Uterus (tissue), 4 donors: Measurements from ENCODE around the gene ZC3H7B. TPM values are rescaled to one million over a fixed set of nuclear protein-coding genes. Genes with fewer than 3 reads are reported as not detected.

Experiments used
- DNase-seq, 2 donors: peaks; one replicate each; pipeline ENCODE4 v3.0.0-alpha.2; 2019 to 2020
- H3K27ac ChIP-seq, 2 donors: fragments of 200-600 bp; sonication (generic); 1 replicate in 1 of 2; 2 replicates in 1 of 2; pipeline ENCODE4 v1.5.1; 2016 to 2018
- H3K27me3 ChIP-seq, 2 donors: fragments of 200-600 bp; sonication (generic); one replicate each; pipeline ENCODE4 v1.5.1; 2018 to 2019; ENCODE audit warnings: control low read depth in 1 of 2
- H3K36me3 ChIP-seq, 2 donors: fragments of 200-600 bp; sonication (generic); one replicate each; pipeline ENCODE4 v1.5.1; 2019; ENCODE audit warnings: control low read depth in 1 of 2
- H3K4me1 ChIP-seq, 2 donors: fragments of 200-600 bp; sonication (generic); one replicate each; pipeline ENCODE4 v1.5.1; 2018 to 2019; ENCODE audit warnings: control low read depth in 1 of 2
- H3K4me3 ChIP-seq, 2 donors: fragments of 200-600 bp; sonication (generic); 1 replicate in 1 of 2; 2 replicates in 1 of 2; pipeline ENCODE4 v1.5.1; 2018 to 2019; ENCODE audit warnings: mild to moderate bottlenecking in 1 of 2
- H3K9me3 ChIP-seq, 2 donors: fragments of 200-600 bp; sonication (generic); one replicate each; pipeline ENCODE4 v1.5.1; 2019; ENCODE audit warnings: control low read depth in 1 of 2
- POLR2A ChIP-seq, 2 donors: fragments of 450-650 bp; IDR thresholded peaks; one replicate each; pipeline ENCODE4 v1.6.1; 2016; ENCODE audit warnings: antibody characterized with exemption in 2 of 2, mild to moderate bottlenecking in 1 of 2, moderate library complexity in 1 of 2
- intact Hi-C: fragments of 100-400 bp; cut with DNase I; formaldehyde crosslinking; loops from one replicate; pipeline ENCODE4 v1.15.1; 2023; ENCODE audit warnings: low total_unique reads
- total RNA-seq, 4 donors: library from RNA; depleted of rRNA in 3 of 4; stranded (reverse); fragments of >200 nt in 3 of 4; gene quantifications; one replicate each; pipeline versions ENCODE4 v1.1.0 to v1.2.4, GENCODE V29; 2014 to 2023
- TF ChIP-seq, protein P1 (sequence below), 4 experiments: fragments of 200-600 bp in 2 of 4; fragments of 450-650 bp in 2 of 4; sonication (generic) in 2 of 4; IDR thresholded peaks; one replicate each; pipeline ENCODE4 v1.5.1; 2016 to 2019; ENCODE audit warnings: antibody characterized with exemption in 4 of 4, mild to moderate bottlenecking in 2 of 4, moderate library complexity in 1 of 4
- donor health status: DM: yes; HTN: yes; CAD: no.

ZC3H7B gene
- total RNA-seq, 4 donors from 2014 or later, result 14.1 to 74.1 (median 28.2) TPM

DNA sequence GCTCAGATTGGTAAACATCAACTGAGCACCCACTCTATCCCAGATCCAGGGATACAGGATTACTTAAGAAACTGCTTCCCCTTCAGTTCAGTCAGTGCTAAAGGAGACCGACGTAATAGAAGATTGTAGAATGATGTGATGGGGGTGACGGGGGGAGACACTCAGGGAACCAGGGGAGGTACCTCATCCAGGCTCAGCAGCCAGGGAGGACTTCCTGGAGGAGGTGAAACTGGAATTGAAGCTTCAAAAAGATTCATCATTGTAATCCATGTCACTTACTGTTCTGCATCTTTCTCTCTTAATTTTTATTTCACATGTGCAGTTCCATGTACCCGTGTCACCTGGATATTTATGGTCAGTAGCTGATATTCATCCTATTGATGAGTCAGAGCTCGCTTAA is 61.3 kb downstream of the ZC3H7B start:
- Histone ChIP-seq H3K27me3 (no peaks in the 10 kb centered on the region), H3K27ac (no peak overlapping the region), H3K4me3 (no peak overlapping the region), H3K36me3 (no peaks in the 10 kb centered on the region), H3K9me3 (no peaks in the 10 kb centered on the region), H3K4me1 (peaks cover 4% of the 10 kb centered on the region in 2 donors)
- TF ChIP-seq POLR2A (IDR thresholded peaks at IDR 0.05), result no peak
- TF ChIP-seq, protein P1, sequence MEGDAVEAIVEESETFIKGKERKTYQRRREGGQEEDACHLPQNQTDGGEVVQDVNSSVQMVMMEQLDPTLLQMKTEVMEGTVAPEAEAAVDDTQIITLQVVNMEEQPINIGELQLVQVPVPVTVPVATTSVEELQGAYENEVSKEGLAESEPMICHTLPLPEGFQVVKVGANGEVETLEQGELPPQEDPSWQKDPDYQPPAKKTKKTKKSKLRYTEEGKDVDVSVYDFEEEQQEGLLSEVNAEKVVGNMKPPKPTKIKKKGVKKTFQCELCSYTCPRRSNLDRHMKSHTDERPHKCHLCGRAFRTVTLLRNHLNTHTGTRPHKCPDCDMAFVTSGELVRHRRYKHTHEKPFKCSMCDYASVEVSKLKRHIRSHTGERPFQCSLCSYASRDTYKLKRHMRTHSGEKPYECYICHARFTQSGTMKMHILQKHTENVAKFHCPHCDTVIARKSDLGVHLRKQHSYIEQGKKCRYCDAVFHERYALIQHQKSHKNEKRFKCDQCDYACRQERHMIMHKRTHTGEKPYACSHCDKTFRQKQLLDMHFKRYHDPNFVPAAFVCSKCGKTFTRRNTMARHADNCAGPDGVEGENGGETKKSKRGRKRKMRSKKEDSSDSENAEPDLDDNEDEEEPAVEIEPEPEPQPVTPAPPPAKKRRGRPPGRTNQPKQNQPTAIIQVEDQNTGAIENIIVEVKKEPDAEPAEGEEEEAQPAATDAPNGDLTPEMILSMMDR (IDR thresholded peaks at IDR 0.05), result no peak
- intact Hi-C loops, result no loop called here
- DNase-seq, result no peak

DNA sequence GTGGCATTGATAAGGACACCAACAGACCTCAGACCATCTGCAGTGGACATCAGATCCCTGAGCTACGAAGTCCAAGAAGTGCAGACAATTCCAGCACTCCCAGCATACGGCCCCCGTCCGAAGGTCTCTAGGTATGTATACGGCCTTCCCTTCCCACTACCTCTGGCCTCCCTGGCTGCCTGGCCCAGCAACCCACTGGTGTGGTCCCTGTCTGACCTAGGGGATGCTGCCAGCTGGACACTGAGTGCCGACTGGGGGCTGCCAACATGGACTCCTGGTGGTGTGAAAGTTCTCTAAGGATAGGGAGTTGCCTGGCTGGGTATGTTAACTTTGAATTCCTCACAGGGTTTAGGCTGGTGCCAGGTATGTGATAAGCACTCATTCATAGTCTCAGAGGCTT is 62.9 kb downstream of the ZC3H7B start:
- H3K4me3 ChIP-seq, result no peak overlapping the region
- intact Hi-C loops, result no loop called here
- H3K4me1 ChIP-seq, result peaks cover 4 to 19% of the 10 kb centered on the region in 2 donors
- H3K27ac ChIP-seq, result no peak overlapping the region
- DNase-seq, result no peak
- no peaks in the 10 kb centered on the region for H3K9me3 ChIP-seq
- no peaks in the 10 kb centered on the region for H3K36me3 ChIP-seq
- TF ChIP-seq POLR2A (IDR thresholded peaks at IDR 0.05), result no peak
- TF ChIP-seq, protein P1 (IDR thresholded peaks at IDR 0.05), result no peak
- no peaks in the 10 kb centered on the region for H3K27me3 ChIP-seq

DNA sequence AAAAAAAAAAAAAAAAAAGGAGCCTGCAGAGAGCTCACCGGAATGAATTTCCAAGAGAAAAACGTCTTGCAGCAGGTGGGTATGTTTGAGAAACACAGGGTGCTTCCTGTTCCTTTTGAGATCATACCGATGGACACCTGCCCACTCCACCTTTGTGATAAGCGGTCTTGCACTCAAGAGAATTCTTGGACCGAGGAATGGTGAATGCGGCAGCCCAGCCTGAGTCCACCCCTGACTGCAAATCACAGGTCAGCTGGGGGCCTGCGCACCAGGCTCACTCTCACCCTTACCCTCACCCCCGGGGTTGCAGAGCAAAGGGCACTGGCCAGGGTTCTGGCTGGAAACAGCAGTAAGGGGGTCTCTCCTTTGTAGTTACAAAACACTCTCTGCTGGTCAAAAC is 63.6 kb downstream of the ZC3H7B start:
- H3K27ac ChIP-seq, result no peak overlapping the region
- no peaks in the 10 kb centered on the region for H3K9me3 ChIP-seq
- intact Hi-C loops, result no loop called here
- no peak for DNase-seq
- TF ChIP-seq POLR2A (IDR thresholded peaks at IDR 0.05), result no peak
- TF ChIP-seq, protein P1 (IDR thresholded peaks at IDR 0.05), result no peak
- peaks cover 4 to 19% of the 10 kb centered on the region in 2 donors for H3K4me1 ChIP-seq
- H3K4me3 ChIP-seq, result no peak overlapping the region
- H3K36me3 ChIP-seq, result no peaks in the 10 kb centered on the region
- H3K27me3 ChIP-seq, result no peaks in the 10 kb centered on the region

DNA sequence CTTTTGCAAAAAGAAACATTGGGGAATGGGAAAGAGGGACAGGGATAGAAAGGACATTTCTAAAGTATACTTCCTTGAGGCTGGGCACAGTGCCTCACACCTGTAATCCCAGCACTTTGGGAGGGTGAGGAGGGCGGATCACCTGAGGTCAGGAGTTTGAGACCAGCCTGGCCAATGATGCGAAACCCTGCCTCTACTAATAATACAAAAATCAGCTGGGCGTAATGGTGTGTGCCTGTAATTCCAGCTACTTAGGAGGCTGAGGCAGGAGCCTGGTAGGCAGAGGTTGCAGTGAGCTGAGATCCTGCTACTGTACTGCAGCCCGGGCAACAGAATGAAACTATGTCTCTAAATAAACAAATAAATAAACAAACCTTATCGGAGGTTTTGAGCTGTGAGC is 64.1 kb downstream of the ZC3H7B start:
- Histone ChIP-seq H3K4me1 (peaks cover 4 to 19% of the 10 kb centered on the region in 2 donors), H3K27me3 (no peaks in the 10 kb centered on the region), H3K9me3 (no peaks in the 10 kb centered on the region), H3K27ac (no peak overlapping the region), H3K4me3 (no peak overlapping the region), H3K36me3 (no peaks in the 10 kb centered on the region)
- DNase-seq, result no peak
- TF ChIP-seq, protein P1 (IDR thresholded peaks at IDR 0.05), result no peak
- no peak for TF ChIP-seq POLR2A (IDR thresholded peaks at IDR 0.05)
- intact Hi-C loops, result no loop called here

DNA sequence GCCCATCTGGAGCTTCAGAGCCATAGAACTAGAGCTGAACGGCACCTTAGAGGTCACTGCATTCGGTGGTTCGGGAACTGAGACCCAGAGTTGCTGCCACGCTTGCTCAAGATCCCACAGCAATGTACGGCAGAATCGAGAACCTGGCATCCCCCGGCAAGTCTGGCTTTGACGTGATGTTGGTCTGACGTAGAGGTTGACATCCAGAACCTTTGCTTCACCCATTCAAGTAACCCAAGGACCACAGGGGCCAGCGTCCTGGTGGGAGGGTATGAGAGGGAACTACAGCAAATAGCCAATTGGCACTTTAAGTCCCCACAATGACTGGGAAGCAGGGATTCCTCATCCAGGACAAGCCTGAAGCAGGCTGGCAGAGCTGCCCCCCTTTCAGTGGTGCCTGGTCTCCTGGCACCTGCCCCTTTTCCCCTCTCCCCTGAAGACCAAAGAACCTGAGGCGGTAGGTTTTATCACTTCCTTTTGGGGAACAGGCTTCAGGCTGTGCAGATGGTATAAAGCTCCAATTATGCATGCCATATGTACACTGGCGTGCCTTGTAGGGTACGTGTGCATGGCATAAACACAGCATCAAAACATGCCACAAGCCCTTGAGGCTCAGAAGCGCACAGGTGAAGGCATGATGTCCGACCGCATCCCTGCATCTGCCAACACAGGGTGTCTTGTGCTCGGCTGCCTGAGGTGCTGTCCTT is 65.2 kb downstream of the ZC3H7B start:
- TF ChIP-seq, protein P1 (IDR thresholded peaks at IDR 0.05), result no peak
- no peak for TF ChIP-seq POLR2A (IDR thresholded peaks at IDR 0.05)
- intact Hi-C loops, result no loop called here
- H3K27me3 ChIP-seq, result no peaks in the 10 kb centered on the region
- no peaks in the 10 kb centered on the region for H3K9me3 ChIP-seq
- peak overlapping the region; percentile 42 to 46 for H3K4me3 ChIP-seq
- peak overlapping the region; percentile 65 to 70 for H3K27ac ChIP-seq
- peaks cover 4 to 19% of the 10 kb centered on the region in 2 donors for H3K4me1 ChIP-seq
- H3K36me3 ChIP-seq, result no peaks in the 10 kb centered on the region
- no peak for DNase-seq
